OCI-LY1 (cell line): ENCODE measurements around the gene GAD2.

Source experiments
- H2AFZ ChIP-seq: fragments of 200-600 bp; sonication (generic), shearing (Covaris generic); 2 replicates; pipeline ENCODE4 v1.6.0; 2014; ENCODE audit warnings: antibody characterized with exemption, mild to moderate bottlenecking, low read length
- H3F3A ChIP-seq: fragments of 200-600 bp; sonication (generic), shearing (Covaris generic); 2 replicates; pipeline ENCODE4 v1.6.0; 2014; ENCODE audit warnings: mild to moderate bottlenecking, antibody characterized with exemption, low read length, moderate library complexity; ENCODE audit not compliant: insufficient read depth
- H3K27ac ChIP-seq: fragments of 200-600 bp; sonication (generic); 2 replicates; pipeline ENCODE4 v1.5.1; 2014; ENCODE audit warnings: low read length, mixed run types, mild to moderate bottlenecking, low read depth; ENCODE audit not compliant: poor library complexity, severe bottlenecking
- H3K27me3 ChIP-seq: fragments of 200-600 bp; sonication (generic); 2 replicates; pipeline ENCODE4 v1.6.0; 2014; ENCODE audit warnings: antibody characterized with exemption, mild to moderate bottlenecking, low read length, moderate library complexity; ENCODE audit not compliant: insufficient read depth
- H3K36me3 ChIP-seq: fragments of 200-600 bp; sonication (generic); 2 replicates; pipeline ENCODE4 v1.6.1; 2014; ENCODE audit warnings: mild to moderate bottlenecking, antibody characterized with exemption, low read length, moderate library complexity, mixed read lengths; ENCODE audit not compliant: insufficient read depth
- H3K4me1 ChIP-seq: fragments of 200-600 bp; sonication (generic); 2 replicates; pipeline ENCODE4 v1.5.1; 2014; ENCODE audit warnings: mild to moderate bottlenecking, low read length, moderate library complexity; ENCODE audit not compliant: insufficient read depth, severe bottlenecking
- H3K4me2 ChIP-seq: fragments of 200-600 bp; sonication (generic), shearing (Covaris generic); 2 replicates; pipeline ENCODE4 v1.6.1; 2014; ENCODE audit warnings: low read length
- H3K4me3 ChIP-seq: fragments of 200-600 bp; sonication (generic); 2 replicates; pipeline ENCODE4 v1.5.1; 2014; ENCODE audit warnings: low read length, low read depth, mild to moderate bottlenecking, mixed read lengths; ENCODE audit not compliant: poor library complexity, severe bottlenecking
- H3K79me2 ChIP-seq: fragments of 200-600 bp; shearing (Covaris generic); 2 replicates; pipeline ENCODE4 v1.6.1; 2016; ENCODE audit warnings: mixed run types, low read length, mixed read lengths; ENCODE audit not compliant: insufficient read depth
- H3K9ac ChIP-seq: fragments of 200-600 bp; sonication (generic), shearing (Covaris generic); 2 replicates; pipeline ENCODE4 v1.6.1; 2014; ENCODE audit warnings: mild to moderate bottlenecking, low read length, mixed read lengths
- H3K9me2 ChIP-seq: fragments of 200-600 bp; sonication (generic), shearing (Covaris generic); 2 replicates; pipeline ENCODE4 v1.6.1; 2014; ENCODE audit warnings: low read depth, mild to moderate bottlenecking, low read length, mixed read lengths
- H3K9me3 ChIP-seq: fragments of 200-600 bp; shearing (Covaris generic); 2 replicates; pipeline ENCODE4 v1.6.1; 2014; ENCODE audit warnings: low read length, mixed read lengths
- H4K20me1 ChIP-seq: fragments of 200-600 bp; sonication (generic), shearing (Covaris generic); 2 replicates; pipeline ENCODE4 v1.6.0; 2016; ENCODE audit warnings: mild to moderate bottlenecking, low read length; ENCODE audit not compliant: insufficient read depth
- EZH2 ChIP-seq: fragments of 200-600 bp; sonication (generic), shearing (Covaris generic); IDR thresholded peaks from 2 replicates; pipeline ENCODE4 v1.8.0; 2017; ENCODE audit warnings: borderline replicate concordance, mixed run types, mild to moderate bottlenecking, antibody characterized with exemption, low read length, moderate library complexity, mixed read lengths
- TF ChIP-seq, protein P1 (sequence below): fragments of 200-600 bp; sonication (generic), shearing (Covaris generic); IDR thresholded peaks from 2 replicates; pipeline ENCODE4 v1.5.1; 2017; ENCODE audit warnings: mild to moderate bottlenecking, antibody characterized with exemption, low read length, moderate library complexity, mixed read lengths

The GAD2 gene

DNA sequence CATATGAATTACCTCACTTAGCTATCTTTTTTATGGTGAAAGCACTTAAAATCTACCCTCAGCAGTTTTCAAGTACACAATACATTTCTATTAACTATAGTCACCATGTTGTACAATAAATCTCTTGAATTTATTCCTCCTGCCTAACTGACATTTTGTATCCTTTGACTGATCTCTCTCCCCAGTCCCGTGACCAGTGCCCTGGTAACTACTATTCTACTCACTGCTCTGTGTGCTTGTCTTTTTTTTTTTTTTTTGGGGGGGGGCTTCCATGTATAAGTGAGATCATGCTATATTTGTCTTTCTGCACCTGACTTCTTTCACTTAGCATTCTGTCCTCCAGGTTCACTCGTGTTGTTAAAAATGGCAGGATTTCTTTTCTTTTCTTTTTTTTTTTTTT lies 11.4 kb upstream of the GAD2 start:
- no peak for TF ChIP-seq EZH2
- TF ChIP-seq, protein P1, sequence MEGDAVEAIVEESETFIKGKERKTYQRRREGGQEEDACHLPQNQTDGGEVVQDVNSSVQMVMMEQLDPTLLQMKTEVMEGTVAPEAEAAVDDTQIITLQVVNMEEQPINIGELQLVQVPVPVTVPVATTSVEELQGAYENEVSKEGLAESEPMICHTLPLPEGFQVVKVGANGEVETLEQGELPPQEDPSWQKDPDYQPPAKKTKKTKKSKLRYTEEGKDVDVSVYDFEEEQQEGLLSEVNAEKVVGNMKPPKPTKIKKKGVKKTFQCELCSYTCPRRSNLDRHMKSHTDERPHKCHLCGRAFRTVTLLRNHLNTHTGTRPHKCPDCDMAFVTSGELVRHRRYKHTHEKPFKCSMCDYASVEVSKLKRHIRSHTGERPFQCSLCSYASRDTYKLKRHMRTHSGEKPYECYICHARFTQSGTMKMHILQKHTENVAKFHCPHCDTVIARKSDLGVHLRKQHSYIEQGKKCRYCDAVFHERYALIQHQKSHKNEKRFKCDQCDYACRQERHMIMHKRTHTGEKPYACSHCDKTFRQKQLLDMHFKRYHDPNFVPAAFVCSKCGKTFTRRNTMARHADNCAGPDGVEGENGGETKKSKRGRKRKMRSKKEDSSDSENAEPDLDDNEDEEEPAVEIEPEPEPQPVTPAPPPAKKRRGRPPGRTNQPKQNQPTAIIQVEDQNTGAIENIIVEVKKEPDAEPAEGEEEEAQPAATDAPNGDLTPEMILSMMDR: no peak
- Histone ChIP-seq H3K4me2 (no peak overlapping the region), H2AFZ (no peak overlapping the region), H3F3A (no peaks in the 10 kb centered on the region), H3K9me3 (no peaks in the 10 kb centered on the region), H3K4me1 (no peaks in the 10 kb centered on the region), H4K20me1 (no peaks in the 10 kb centered on the region), H3K27ac (no peak overlapping the region), H3K9ac (no peak overlapping the region), H3K36me3 (no peaks in the 10 kb centered on the region), H3K9me2 (no peaks in the 10 kb centered on the region), H3K4me3 (no peak overlapping the region), H3K27me3 (no peaks in the 10 kb centered on the region), H3K79me2 (no peaks in the 10 kb centered on the region)

DNA sequence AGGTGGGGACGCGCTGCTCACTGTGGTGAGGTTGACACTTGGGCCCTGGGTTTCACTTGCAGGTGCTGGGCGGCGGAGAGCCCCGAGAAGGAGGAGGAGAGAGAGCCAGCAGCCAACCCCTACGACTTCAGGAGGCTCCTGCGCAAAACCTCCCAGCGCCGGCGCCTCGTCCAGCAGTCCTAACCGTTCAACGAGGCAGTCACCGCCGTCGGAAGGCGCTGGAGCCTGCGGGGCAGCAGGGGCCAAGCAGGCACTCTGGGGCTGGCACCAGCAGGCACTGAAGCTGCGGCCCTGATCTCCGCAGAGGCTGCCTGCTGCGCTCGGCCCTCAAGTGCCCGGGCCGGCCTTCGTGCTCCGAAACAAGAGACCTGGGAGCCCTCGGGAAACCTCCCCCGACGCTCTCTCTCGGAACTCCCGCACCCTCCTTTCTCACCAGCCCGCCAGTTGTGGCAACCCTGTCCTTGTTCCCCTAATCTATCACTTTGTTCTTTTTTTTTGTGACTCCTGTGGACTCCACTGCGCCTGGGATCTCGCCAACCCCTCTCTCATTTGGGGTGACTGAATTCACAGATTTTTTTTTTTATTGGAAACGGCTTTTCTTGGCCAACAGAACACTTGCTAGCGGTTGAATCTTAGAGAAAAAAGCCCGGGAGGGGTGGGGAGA lies 4.7 kb upstream of the GAD2 start:
- Histone ChIP-seq H3K4me1 (no peaks in the 10 kb centered on the region), H3K36me3 (no peaks in the 10 kb centered on the region), H3K27me3 (no peaks in the 10 kb centered on the region), H3K27ac (no peak overlapping the region), H3K4me3 (no peak overlapping the region), H4K20me1 (no peaks in the 10 kb centered on the region), H2AFZ (no peak overlapping the region), H3K9me2 (no peaks in the 10 kb centered on the region), H3K9me3 (no peaks in the 10 kb centered on the region), H3K79me2 (no peaks in the 10 kb centered on the region), H3K9ac (no peak overlapping the region), H3F3A (no peaks in the 10 kb centered on the region), H3K4me2 (no peak overlapping the region)
- TF ChIP-seq, protein P1: no peak
- TF ChIP-seq EZH2: no peak

DNA sequence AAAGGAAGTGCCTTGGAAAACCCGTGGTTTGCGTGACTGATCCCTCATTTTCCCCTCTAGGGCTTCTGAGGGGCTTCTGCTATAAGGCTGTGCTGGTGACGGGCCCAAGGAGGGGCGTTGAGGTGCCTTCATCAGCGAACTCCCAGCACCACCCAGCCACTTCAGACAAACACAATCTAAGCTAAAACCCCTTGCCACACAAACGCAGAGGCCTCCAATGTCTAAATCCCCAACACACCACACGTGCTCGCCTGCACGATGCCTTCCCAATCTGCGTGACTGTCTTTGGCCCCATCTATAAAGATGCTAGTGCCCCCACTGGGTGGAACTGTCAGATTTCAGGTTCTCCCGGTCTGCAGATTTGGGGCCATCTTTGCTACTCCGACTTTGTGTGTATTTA lies 4.1 kb upstream of the GAD2 start:
- no peaks in the 10 kb centered on the region for H3K27me3 ChIP-seq
- no peak overlapping the region for H3K4me2 ChIP-seq
- H2AFZ ChIP-seq: no peak overlapping the region
- H3K36me3 ChIP-seq: no peaks in the 10 kb centered on the region
- no peak overlapping the region for H3K27ac ChIP-seq
- H3F3A ChIP-seq: no peaks in the 10 kb centered on the region
- H3K4me1 ChIP-seq: no peaks in the 10 kb centered on the region
- H3K9me3 ChIP-seq: no peaks in the 10 kb centered on the region
- no peak overlapping the region for H3K9ac ChIP-seq
- H3K79me2 ChIP-seq: no peaks in the 10 kb centered on the region
- H3K9me2 ChIP-seq: no peaks in the 10 kb centered on the region
- no peaks in the 10 kb centered on the region for H4K20me1 ChIP-seq
- H3K4me3 ChIP-seq: no peak overlapping the region
- TF ChIP-seq, protein P1: no peak
